GM19452 (cell line): ENCODE results near the gene PARP3.
A peak's percentile ranks its signal among the peaks of the same experiment; 100 is the strongest.
"Not testable (repeated sequence)": the region's sequence is repeated elsewhere in the genome, so short reads cannot be mapped to it uniquely, and the experiment has no call there.

ENCODE experiments used
- ATAC-seq: cut with Tn5 transposase; IDR thresholded peaks from one replicate; pipeline ENCODE4 v1.9.1; 2021; ENCODE audit not compliant: unreplicated experiment

PARP3 gene

DNA sequence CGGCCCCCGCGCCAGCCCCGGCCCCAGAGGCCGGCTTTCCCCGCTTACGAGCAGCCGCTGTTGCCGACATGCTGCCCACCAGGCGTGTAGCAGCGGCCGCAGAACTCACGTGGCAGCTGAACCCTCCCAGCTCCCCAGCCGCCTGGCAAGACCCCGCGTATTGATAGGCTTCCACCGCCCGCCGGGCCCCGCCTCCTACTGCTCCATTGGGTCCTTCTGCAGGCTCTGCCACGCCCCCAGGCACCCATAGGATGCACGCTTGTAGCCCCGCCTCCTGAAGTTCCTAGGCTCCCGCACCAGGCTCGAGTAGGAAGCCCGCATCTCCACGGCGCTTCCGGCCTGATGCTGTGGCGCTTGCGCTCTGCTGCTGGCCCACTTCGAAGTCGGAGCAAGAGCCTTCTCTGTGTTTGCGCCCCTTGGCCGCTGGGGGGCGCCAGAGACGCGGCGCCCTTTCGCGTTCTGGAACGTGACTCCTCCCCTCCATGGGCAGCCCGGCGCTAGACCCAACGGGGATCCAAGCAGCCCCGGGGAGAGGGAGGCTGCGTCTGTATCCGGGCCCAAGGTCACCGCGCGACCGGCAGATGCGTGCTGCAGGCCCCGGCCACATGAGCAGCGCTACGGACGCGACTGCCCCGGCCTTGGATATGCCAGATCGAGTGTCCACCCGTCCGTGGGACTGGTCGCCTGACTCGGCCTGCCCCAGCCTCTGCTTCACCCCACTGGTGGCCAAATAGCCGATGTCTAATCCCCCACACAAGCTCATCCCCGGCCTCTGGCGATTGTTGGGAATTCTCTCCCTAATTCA lies at the start of gene PARP3, which contains the start of gene RRP9:
Gene PARP3, plus strand, starts transcription at position 566 of the 805 bp plus-strand sequence. CDS start 993 bp downstream, outside the sequence.
Gene RRP9, minus strand, starts transcription at position 107 of the 805 bp plus-strand sequence. Its CDS starts 37 bp downstream, at position 70.
- peak; percentile 92 for ATAC-seq

DNA sequence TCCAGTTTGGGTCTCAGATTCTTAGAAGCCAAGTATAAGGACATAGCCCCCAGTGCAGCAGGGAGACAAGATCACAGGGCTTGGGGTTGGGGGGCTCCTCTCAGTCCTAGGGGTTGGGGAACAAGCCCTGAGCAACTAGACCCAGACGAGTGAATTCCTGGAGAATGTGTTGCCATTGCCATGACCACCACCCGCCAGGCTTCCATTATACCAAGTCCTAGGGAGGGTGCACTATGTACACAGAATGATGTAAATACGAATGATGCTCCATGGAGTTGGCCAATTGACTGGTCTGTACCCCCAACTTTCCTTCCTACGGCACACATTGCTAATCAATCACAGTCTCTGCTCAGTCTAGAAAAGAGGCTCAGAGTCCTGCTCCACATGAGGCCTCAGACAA lies 47.8 kb upstream of the PARP3 start:
- no peak for ATAC-seq

DNA sequence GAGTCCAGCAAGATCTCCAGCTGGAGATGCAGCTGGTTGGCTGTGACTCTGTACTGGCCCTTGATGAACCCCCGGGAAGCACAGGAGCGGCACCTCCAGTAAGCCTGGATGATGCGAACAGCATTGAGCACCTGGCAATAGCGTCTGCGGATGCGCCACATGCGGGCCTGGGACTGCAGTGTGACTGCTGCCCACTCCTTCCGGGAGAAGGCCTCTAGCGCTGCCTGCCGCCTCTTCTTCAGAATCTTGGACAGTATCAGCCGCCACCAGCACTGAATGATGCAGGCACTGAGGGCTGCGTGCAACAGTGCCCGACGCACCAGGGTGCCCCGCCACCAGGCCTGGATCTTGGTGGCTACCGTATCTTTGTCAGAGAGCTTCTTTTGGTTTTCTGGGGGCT lies 47.2 kb upstream of the PARP3 start:
- no peak for ATAC-seq

DNA sequence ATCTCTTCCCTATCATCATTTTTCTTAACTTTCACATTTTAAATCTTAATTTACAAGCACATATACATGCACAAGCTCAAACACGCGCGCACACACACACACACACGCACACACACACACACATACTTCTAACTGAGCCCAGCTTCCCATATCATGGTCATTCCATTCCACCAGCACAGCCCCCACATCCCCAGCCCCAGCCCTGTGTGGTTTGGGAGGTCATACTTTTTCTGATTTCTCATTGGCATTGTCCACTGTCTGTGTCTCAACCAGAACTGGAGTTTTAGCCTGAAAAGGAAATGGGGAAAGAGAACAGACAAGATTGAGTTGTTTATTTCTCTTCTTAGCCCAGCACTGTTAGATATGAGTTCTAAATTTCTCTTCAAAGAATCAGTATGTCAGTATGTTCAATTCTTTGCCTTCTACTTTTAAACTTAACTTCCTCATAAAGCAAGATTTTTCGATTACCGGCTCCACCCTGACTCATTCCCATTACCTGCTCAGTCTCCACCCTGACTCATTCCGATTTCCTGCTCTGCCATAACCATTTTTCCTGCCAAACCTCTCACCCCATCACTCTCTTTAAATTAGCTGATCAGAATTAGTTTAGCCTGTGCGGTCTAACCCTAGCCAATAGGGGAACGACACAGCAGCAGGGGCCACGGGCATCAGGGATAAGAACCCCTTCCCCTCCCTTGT lies 45.4 kb upstream of the PARP3 start:
- no peak for ATAC-seq

DNA sequence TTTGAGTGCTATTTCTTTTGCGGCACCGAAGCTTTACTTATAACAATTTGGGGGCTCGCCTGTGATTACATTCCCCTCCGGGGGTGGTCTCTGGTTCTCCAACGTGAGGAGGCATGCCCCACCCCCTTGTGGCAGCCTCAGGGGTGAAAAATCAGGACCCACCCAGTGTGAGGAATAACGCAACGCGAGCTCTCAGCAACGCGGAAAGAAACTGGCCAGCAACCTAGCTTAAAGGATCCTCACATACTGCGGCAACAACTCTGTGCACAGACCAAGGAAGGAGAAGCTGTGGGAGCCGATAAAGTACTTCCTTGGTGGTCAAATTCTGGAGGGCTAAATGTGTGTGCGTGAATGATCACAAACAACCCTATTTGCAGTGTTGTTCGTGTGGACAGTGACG lies 44.8 kb upstream of the PARP3 start:
- ATAC-seq = no peak

DNA sequence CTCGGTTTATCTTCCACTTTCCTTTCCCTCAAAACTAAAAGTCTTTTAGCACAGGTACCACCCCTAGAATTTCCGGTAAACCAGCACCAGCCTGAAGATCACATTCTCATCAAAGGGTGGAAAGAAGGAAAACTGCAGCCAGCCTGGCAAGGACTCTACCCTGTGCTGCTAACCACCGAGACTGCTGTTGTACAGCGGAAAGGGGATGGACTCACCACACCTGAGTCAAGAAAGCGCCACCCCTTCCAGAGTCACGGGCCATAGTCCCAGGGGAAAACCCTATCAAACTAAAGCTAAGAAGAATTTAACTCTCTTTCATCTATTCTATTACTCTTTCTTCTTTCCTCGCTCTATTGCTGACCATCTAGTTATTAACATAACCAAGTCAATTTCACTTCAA lies 42.1 kb upstream of the PARP3 start:
- not testable (repeated sequence) for ATAC-seq

DNA sequence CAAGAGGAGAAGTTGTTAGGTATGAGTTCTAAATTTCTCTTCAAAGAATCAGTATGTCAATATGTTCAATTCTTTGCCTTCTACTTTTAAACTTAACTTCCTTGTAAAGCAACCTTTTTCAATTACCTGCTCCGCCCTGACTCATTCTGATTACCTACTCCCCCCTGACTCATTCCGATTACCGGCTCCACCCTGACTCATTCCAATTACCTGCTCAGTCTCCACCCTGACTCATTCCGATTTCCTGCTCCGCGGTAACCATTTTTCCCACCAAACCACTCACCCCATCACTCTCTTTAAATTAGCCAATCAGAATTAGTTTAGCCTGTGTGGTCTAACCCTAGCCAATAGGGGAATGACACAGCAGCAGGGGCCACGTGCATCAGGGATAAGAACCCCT lies 39.8 kb upstream of the PARP3 start:
- not testable (repeated sequence) for ATAC-seq

DNA sequence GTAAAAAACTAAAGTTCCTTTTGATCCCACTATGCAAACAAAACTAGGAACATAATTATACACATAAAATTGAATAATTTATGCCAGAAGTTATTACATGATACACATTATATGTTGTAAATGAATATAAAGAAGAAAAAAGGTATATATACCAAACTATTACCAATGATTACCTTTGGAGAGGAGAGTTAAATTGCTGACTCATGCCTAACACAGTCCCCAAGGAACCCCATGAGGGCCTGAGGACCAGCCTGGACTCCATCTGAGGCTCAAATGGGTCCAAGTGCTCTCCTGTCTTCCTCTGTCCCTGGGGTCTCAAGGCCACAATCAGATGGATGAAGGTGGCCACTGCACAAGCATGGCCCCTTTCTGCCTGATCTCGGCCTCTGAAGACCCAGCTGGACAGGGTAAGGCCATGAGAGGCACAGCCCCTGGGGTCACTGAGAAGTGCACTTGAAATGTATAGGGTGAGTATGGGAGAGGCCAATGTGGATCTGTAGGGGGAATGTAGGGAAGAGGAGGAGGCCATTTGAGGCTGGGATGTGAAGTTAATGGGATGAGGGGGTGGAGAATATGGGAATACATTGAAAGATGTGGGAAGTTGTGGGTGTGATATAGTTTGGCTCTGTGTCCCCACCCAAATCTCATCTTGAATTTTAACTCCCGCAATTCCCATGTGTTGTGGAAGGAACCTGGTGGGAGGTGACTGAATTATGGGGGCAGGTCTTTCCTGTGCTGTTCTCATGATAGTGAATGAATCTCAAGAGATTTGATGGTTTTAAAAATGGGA lies 37.9 kb upstream of the PARP3 start:
- no peak for ATAC-seq

DNA sequence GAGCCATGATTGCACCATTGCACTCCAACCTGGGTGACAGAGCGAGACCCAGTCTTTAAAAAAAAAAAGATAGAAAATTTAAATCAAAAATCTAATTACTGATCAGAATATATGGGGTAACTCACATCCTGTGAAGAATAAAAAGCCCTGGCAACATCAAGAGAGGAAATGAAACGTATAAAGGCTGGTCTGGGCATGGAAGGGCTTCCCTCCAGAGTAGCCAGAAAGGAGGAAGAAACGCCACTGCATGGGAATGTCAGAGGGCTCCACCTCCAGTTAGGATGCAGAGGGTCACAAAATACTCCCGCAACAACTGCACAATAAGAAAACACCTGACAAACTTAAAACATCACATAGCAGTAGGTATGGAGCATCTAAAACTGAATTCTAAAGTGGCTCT lies 34.1 kb upstream of the PARP3 start:
- ATAC-seq = no peak

DNA sequence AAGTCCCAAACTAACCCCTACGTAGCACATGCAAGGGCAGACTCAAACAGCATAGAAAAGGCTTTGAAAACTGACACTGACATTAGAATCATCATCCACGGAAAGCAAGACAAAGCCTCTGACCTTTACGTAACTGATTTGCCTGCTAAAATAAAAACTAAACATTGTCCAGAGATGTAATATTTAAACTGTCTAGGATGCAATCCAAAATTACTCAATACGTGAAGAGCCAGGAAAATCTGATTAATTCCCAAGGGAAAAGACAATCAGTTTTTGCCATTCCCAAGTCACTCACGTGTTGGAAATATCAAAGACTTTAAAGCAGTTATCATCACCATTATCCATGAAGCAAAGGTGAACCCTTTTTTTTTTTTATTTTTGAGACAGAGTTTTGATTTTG lies 25.7 kb upstream of the PARP3 start:
- no peak for ATAC-seq

DNA sequence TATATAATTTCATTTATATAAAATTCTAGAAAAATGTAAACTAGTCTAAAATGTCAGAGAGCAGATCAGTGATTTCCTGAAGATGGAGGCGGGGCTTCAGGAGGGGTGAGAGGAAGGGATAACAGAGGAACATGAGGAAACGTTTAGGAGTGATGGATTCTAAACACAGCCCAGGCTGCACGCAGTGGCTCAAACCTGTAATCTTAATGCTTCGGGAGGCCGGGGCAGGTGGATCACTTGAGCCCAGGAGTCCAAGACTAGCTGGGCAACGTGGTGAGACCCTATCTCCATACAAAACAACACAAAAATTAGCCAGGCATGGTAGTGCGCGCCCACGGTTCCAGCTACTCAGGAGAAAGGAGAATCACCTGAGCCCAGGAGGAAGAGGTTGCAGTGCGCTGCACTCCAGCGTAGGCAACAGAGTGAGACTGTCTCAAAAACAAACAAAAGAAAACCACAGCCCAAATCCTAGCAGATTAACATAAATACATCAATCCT lies 21.0 kb upstream of the PARP3 start:
- ATAC-seq = no peak

DNA sequence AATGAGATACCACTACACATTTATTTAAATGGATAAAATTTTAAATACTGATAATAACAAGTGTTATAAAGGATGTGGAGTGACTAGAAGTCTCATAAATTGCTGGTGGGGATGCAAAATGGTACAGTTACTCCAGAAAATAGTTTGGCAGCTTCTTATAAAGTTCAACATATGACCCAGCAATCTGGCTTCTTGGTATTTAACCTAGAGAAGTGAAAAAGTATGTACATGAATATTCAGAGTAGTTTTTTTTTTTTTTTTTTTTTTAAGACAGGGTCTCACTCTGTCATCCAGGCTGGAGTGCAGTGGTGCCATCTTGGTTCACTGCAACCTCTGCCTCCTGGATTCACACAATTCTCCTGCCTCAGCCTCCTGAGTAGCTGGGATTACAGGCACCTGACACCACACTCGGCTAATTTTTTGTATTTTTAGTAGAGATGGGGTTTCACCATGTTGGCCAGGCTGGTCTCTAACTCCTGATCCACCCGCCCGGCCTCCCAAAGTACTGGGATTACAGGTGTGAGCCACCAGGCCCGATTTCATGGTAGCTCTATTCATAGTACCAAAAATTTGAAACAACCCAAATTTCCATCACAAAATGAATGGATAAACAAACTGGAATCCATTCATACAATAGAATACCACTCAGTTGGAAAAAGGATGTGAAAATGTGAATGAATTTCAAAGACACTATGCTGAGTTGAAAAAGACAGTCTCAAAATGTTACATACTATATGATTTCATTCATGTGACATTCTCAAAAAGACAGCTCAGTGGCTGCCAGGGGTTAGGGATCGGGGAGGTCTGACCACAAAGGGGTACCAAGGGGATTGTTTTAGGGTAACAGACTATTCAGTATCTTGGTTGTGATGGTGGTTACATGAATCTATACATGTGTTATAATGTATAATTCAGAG lies 14.8 kb upstream of the PARP3 start:
- no peak for ATAC-seq

DNA sequence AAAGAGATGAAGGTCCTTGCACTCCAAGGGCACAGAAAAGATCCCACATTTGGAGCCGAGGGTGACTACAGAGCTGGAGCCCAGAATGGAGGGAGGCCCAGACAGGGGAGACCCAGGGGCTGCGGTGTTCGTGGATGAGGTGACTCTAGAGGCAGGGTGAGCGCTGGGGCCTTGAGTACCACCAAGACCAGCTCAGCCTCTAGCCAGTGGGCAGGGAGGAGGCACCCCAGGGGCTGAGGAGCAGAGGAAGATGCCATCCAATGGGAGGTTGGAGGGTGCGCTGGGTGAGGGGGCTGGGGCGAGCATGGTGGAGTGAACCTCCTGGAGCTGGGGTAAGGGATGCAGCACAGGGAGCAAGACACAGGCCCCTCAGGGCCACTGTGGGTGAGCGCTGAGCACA lies 13.7 kb upstream of the PARP3 start:
- ATAC-seq = no peak

DNA sequence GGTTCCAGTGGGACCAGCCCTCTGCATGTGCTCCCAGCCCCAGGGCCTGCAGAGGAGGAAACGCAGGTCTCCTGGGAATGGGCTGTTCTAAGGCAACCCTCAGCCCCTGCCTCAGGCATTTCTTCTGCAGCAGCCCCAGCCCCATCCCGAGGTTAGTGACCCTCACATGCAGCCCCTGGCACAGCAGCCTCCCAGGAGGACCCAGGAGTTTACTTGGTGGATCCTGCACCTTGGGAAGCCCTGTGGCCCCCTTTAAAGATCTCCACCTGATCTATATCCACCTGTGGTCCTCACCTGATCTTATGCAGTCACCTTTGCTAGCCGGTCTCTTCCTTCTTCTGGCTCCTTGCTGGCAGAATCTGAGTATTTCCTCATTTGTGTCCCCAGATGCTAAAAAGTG lies 13.2 kb upstream of the PARP3 start:
- ATAC-seq = not testable (repeated sequence)

DNA sequence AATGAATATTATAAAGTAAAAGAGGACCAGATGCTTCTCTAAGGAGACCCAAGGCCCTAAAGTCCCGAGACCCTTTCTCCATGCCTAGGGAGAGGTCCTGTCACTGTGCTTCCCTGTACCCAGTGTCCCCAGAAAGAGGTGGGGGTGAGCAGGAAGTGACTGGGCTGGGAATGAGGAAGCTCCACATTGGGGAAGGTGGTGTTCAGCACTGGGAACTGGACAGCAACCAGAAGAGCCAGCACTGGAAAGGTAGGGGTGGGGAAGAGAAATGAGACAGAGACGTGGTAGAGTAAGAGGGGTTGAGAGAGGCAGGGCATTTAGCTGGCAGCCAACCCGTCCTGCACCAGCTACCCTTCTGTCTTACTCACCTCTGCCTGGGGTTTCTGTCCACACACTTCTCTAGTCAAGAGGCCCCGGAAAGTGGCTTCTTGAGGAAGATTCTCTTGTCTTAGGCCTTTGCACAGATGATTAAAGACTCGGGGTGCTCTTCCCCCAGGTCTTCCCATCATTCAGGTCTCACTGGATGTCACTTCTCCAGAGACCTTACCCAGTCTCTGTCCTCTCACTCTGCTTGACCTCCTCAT lies 12.7 kb upstream of the PARP3 start:
- ATAC-seq = no peak

DNA sequence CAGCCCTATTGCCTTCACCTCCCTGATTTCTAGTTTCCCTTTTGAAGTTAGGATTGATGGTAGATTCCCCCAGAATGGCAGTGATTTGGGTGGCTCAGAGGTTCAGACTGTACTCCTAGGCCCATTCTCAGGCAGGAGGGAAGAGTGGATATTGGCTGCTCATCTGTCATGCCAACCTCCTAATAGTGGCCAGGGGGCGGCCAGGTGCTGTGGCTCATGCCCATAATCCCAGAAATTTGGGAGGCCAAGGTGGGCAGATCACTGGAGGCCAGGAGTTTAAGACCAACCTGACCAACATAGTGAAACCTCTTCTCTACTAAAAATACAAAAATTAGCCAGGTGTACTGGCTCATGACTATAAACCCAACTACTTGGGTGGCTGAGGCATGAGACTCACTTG lies 11.7 kb upstream of the PARP3 start:
- ATAC-seq = no peak

DNA sequence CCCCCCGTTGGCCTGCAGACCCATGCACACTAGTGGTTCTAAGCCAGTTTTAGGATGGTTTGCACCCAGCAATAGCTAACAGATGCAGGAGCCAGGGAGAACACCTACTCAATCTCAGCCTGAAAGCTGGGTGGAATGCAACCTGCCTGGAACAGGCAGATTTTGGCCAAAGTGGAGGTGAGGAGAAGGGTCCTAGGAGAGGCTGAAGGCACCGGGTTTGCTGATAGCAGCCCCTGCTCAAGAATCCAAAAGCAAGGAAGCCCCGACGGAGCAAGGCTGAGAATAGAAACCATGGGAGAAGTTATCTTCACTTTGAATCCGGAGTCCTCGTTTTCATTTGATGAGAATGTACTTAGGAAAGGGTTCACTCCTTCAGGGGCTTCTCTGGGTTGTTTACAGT lies 10.4 kb upstream of the PARP3 start:
- ATAC-seq = no peak

DNA sequence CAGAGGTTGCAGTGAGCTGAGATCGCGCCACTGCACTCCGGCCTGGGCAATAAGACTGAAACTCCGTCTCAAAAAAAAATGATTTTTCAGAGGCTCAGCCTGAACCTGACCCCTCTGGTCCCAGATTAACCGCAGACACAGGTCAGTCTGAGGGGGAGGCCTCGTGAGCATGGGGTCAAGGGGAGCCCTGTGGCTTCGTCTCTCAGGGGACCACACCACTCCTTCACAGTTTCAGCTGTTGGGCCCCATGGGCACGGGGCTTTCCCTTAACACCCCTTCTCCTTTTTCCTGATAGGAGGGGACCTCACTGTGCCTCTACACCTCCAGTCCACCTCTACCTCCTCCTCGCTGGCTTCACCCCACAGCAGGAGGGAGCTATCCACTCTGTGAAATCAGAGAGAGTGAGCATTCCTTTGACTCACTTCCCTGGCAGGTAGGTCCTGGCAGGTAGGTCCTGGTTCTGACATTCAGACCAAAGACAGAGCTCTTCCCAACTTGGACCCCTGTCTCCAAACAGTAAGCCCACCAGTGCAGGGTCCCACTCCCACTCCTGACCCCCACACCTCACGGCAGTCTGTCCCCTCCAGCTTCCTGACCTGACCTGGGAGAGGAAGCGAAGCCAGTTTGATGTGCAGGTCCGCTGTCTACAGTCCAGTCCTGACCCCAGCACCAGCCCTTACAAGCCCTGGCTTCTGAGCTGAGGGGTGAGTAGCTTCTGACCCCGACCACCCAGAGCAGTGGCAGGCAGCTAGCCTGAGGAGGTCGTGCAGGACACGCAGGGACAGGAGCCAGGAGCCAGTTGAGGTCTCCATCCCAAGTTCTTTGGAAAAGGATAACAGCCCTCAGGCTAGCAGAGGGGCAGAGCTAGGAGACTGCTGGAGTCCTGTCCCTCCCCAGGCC lies 9.4 kb upstream of the PARP3 start:
- no peak for ATAC-seq
